ENCODE data around the gene PIK3IP1. TPM values are rescaled to one million over a fixed set of nuclear protein-coding genes. Genes with fewer than 3 reads are reported as not detected.
A peak's percentile ranks its signal among the peaks of the same experiment; 100 is the strongest.

The PIK3IP1 gene
- total and polyA plus RNA-seq, 9 of the 15 experiments (the other 6 are each of a cell fraction or from before 2014, with no cell fraction given): 0.11 to 1.3 (median 0.77) TPM

DNA sequence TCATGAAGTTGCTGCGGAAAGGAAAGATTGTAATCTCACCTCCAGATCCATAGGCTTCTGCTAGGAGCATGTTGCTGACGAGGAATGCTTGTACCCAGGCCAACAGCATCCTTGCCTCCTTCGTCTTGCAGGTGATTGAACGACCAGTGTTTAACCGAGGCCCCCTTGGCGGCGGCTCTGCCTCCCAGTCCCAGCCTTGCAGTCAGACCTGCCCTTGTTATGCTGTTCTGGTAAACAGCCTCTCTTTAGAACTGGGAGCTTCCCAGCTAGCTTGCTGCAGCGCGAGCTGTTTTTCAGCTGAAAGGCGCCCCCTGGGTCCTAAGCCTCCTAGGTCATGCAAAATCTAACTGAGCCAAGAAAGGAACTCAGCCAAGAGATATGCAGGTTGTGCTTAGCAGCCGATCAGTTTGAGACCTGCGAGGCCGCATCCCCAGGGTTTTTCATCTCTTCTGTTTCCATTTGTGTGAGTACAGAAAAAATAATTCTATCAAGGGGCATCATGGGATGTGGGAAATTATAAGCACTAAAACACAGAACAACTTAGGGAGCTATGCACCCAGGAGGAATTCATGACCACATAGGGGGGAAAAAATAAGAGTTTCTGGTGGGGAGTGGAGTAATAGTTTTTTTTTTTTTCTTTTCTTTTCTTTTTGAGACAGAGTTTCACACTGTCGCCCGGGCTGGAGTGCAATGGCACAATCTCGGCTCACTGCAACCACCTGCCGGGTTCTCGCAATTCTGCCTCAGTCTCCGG, at the start of gene PIK3IP1 (continued):
- TF ChIP-seq FOXM1 (IDR thresholded peaks at IDR 0.05; ENCODE audit: low read depth) (0 out of 2 replicates have a peak, but pooled peaks have one; percentile 19), FOXM1 (CRISPR knock-in tag; IDR thresholded peaks at IDR 0.05; ENCODE audit: low read depth) (no peak), ZNF134 (CRISPR knock-in tag; conservative IDR thresholded peaks at IDR 0.05) (no peak), ELF4 (CRISPR knock-in tag; IDR thresholded peaks at IDR 0.05) (no peak), SRSF9 (IDR thresholded peaks at IDR 0.05; ENCODE audit: borderline replicate concordance, low read depth, low read length) (no peak), RAD21 (CRISPR knock-in tag; conservative IDR thresholded peaks at IDR 0.05 in 1 of 2, IDR thresholded peaks at IDR 0.05 in 1 of 2) (peak in 1 of 2 experiments; percentile 50; a peak in 2 of 4 replicates), SMARCA5 (IDR thresholded peaks at IDR 0.05) (no peak), RBM17 (IDR thresholded peaks at IDR 0.05; ENCODE audit: borderline replicate concordance, low read depth, low read length) (no peak), SMARCA4 (IDR thresholded peaks at IDR 0.05) (0 out of 2 replicates have a peak, but pooled peaks have one; percentile 14), PURB (CRISPR knock-in tag; IDR thresholded peaks at IDR 0.05; ENCODE audit: low read depth) (no peak), PHF8 (IDR thresholded peaks at IDR 0.05; ENCODE audit: borderline replicate concordance, low read length) (peak; percentile 23; the same call in 1 of the 2 replicates), FOXP1 (CRISPR knock-in tag; IDR thresholded peaks at IDR 0.05) (no peak), SOX6 (IDR thresholded peaks at IDR 0.05) (no peak; the same call in 1 of the 2 replicates), CSDE1 (IDR thresholded peaks at IDR 0.05) (no peak), POLR2H (tag; IDR thresholded peaks at IDR 0.05; ENCODE audit: low read depth) (no peak), PRPF4 (IDR thresholded peaks at IDR 0.05; ENCODE audit: insufficient read depth, low read depth, low read length, poor library complexity, severe bottlenecking) (no peak)
- TF ChIP-seq, protein P1, sequence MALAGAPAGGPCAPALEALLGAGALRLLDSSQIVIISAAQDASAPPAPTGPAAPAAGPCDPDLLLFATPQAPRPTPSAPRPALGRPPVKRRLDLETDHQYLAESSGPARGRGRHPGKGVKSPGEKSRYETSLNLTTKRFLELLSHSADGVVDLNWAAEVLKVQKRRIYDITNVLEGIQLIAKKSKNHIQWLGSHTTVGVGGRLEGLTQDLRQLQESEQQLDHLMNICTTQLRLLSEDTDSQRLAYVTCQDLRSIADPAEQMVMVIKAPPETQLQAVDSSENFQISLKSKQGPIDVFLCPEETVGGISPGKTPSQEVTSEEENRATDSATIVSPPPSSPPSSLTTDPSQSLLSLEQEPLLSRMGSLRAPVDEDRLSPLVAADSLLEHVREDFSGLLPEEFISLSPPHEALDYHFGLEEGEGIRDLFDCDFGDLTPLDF (CRISPR knock-in tag; IDR thresholded peaks at IDR 0.05): no peak
- TF ChIP-seq, protein P2, sequence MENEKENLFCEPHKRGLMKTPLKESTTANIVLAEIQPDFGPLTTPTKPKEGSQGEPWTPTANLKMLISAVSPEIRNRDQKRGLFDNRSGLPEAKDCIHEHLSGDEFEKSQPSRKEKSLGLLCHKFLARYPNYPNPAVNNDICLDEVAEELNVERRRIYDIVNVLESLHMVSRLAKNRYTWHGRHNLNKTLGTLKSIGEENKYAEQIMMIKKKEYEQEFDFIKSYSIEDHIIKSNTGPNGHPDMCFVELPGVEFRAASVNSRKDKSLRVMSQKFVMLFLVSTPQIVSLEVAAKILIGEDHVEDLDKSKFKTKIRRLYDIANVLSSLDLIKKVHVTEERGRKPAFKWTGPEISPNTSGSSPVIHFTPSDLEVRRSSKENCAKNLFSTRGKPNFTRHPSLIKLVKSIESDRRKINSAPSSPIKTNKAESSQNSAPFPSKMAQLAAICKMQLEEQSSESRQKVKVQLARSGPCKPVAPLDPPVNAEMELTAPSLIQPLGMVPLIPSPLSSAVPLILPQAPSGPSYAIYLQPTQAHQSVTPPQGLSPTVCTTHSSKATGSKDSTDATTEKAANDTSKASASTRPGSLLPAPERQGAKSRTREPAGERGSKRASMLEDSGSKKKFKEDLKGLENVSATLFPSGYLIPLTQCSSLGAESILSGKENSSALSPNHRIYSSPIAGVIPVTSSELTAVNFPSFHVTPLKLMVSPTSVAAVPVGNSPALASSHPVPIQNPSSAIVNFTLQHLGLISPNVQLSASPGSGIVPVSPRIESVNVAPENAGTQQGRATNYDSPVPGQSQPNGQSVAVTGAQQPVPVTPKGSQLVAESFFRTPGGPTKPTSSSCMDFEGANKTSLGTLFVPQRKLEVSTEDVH (IDR thresholded peaks at IDR 0.05; ENCODE audit: low read depth, partially characterized antibody): no peak
- TF ChIP-seq, protein P3, sequence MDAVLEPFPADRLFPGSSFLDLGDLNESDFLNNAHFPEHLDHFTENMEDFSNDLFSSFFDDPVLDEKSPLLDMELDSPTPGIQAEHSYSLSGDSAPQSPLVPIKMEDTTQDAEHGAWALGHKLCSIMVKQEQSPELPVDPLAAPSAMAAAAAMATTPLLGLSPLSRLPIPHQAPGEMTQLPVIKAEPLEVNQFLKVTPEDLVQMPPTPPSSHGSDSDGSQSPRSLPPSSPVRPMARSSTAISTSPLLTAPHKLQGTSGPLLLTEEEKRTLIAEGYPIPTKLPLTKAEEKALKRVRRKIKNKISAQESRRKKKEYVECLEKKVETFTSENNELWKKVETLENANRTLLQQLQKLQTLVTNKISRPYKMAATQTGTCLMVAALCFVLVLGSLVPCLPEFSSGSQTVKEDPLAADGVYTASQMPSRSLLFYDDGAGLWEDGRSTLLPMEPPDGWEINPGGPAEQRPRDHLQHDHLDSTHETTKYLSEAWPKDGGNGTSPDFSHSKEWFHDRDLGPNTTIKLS (IDR thresholded peaks at IDR 0.05; ENCODE audit: borderline replicate concordance, low read depth): no peak
- TF ChIP-seq, protein P4, sequence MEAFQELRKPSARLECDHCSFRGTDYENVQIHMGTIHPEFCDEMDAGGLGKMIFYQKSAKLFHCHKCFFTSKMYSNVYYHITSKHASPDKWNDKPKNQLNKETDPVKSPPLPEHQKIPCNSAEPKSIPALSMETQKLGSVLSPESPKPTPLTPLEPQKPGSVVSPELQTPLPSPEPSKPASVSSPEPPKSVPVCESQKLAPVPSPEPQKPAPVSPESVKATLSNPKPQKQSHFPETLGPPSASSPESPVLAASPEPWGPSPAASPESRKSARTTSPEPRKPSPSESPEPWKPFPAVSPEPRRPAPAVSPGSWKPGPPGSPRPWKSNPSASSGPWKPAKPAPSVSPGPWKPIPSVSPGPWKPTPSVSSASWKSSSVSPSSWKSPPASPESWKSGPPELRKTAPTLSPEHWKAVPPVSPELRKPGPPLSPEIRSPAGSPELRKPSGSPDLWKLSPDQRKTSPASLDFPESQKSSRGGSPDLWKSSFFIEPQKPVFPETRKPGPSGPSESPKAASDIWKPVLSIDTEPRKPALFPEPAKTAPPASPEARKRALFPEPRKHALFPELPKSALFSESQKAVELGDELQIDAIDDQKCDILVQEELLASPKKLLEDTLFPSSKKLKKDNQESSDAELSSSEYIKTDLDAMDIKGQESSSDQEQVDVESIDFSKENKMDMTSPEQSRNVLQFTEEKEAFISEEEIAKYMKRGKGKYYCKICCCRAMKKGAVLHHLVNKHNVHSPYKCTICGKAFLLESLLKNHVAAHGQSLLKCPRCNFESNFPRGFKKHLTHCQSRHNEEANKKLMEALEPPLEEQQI (IDR thresholded peaks at IDR 0.05): no peak
